A549 (cell line): ENCODE results near the gene RER1. TPM values are rescaled to one million over a fixed set of nuclear protein-coding genes. Genes with fewer than 3 reads are reported as not detected.

Experiments
- ATAC-seq, 2 experiments: fragments of 200-7000 bp in 1 of 2; fragments of >200 bp in 1 of 2; cut with Nextera tagmentation in 1 of 2; cut with Tn5 transposase in 1 of 2; 3 replicates each; pipeline versions ENCODE4 v1.8.0 to v1.9.1; 2018 to 2020; ENCODE audit warnings: mild to moderate bottlenecking in 1 of 2, moderate library complexity in 1 of 2
- CTCF ChIA-PET: fragments of 300-600 bp; sonication (Branson Sonifier 250); formaldehyde crosslinking; extraction: SDS; loops from one replicate; lab custom pipeline; 2021; ENCODE audit warnings: antibody characterized with exemption, inconsistent platforms; lab: Yijun Ruan, JAX
- POLR2A ChIA-PET: fragments of 350-600 bp; formaldehyde crosslinking; extraction: SDS; loops from one replicate; lab custom pipeline; 2021; ENCODE audit warnings: antibody characterized with exemption, inconsistent platforms; lab: Yijun Ruan, JAX
- DNase-seq, 2 experiments: peaks; one replicate each; pipeline versions ENCODE4 v3.0.0 to v3.0.0-alpha.2; 2011 to 2016; ENCODE audit warnings: low read depth in 1 of 2, low spot score in 1 of 2
- FAIRE-seq: peaks from 2 replicates; lab custom pipeline; 2011; peaks lifted over from hg19 to GRCh38; lab: Jason Lieb, UNC
- H3K27ac ChIP-seq, 2 experiments: fragments of >200 bp; sonication (Bioruptor Twin); formaldehyde crosslinking; 3 replicates each; pipeline ENCODE4 v1.5.1; 2016 to 2017
- H3K4me1 ChIP-seq: fragments of >200 bp; sonication (Bioruptor Twin); formaldehyde crosslinking; 3 replicates; pipeline ENCODE4 v1.6.1; 2016
- H3K4me2 ChIP-seq: fragments of >200 bp; sonication (Bioruptor Twin); formaldehyde crosslinking; 3 replicates; pipeline ENCODE4 v1.6.1; 2016
- H3K4me3 ChIP-seq: fragments of >200 bp; sonication (Bioruptor Twin); formaldehyde crosslinking; 3 replicates; pipeline ENCODE4 v1.5.1; 2016
- H3K9me3 ChIP-seq: fragments of >200 bp; sonication (Bioruptor Twin); formaldehyde crosslinking; 3 replicates; pipeline ENCODE4 v1.6.1; 2016
- CBX8 ChIP-seq: fragments of 200-600 bp; sonication (generic); IDR thresholded peaks from 2 replicates; pipeline ENCODE4 v1.6.1; 2016
- CEBPB ChIP-seq, 2 experiments: fragments of >200 bp in 1 of 2; sonication (Bioruptor Twin) in 1 of 2; formaldehyde crosslinking in 1 of 2; IDR thresholded peaks; 2 replicates each; pipeline ENCODE4 v1.6.1; 2012 to 2016
- CHD2 ChIP-seq: fragments of 150-350 bp; IDR thresholded peaks from 2 replicates; pipeline ENCODE4 v1.6.1; 2014; ENCODE audit warnings: low read length; ENCODE audit not compliant: partially characterized antibody
- EHF ChIP-seq: fragments of 250-450 bp; sonication (Bioruptor Pico); IDR thresholded peaks from 2 replicates; pipeline ENCODE4 v1.5.0; 2020; ENCODE audit warnings: mild to moderate bottlenecking
- EHMT2 ChIP-seq: fragments of 200-600 bp; sonication (generic); IDR thresholded peaks from 2 replicates; pipeline ENCODE4 v1.6.1; 2016; ENCODE audit warnings: antibody characterized with exemption, low read depth, mild to moderate bottlenecking, moderate library complexity
- FOSB ChIP-seq: fragments of 250-450 bp; sonication (Bioruptor Pico); IDR thresholded peaks from 2 replicates; pipeline ENCODE4 v1.5.0; 2020; ENCODE audit warnings: mild to moderate bottlenecking, moderate library complexity
- FOXS1 ChIP-seq: fragments of 250-450 bp; sonication (Bioruptor Pico); IDR thresholded peaks from 2 replicates; pipeline ENCODE4 v1.5.0; 2020; ENCODE audit warnings: mild to moderate bottlenecking, moderate library complexity
- GATA3 ChIP-seq: IDR thresholded peaks from 2 replicates; pipeline ENCODE4 v1.6.1; 2012; ENCODE audit warnings: borderline replicate concordance
- HES2 ChIP-seq: fragments of >200 bp; sonication (Bioruptor Twin); formaldehyde crosslinking; IDR thresholded peaks from 2 replicates; pipeline ENCODE4 v1.6.1; 2016
- HMGXB4 ChIP-seq: fragments of 250-450 bp; sonication (Bioruptor Pico); IDR thresholded peaks from 2 replicates; pipeline ENCODE4 v1.5.0; 2021; ENCODE audit warnings: mild to moderate bottlenecking, moderate library complexity, borderline replicate concordance
- HOXA7 ChIP-seq: fragments of 250-450 bp; sonication (Bioruptor Pico); IDR thresholded peaks from 2 replicates; pipeline ENCODE4 v1.5.0; 2020; ENCODE audit warnings: mild to moderate bottlenecking, moderate library complexity
- KDM1A ChIP-seq: fragments of 200-600 bp; sonication (generic); IDR thresholded peaks from 2 replicates; pipeline ENCODE4 v1.6.1; 2016; ENCODE audit warnings: low read depth, mild to moderate bottlenecking
- MAFK ChIP-seq: fragments of 450-650 bp; IDR thresholded peaks from 2 replicates; pipeline ENCODE4 v1.6.1; 2014; ENCODE audit not compliant: partially characterized antibody
- MAZ ChIP-seq: fragments of 150-350 bp; IDR thresholded peaks from 2 replicates; pipeline ENCODE4 v1.6.1; 2014; ENCODE audit warnings: antibody characterized with exemption, low read depth, low read length, borderline replicate concordance
- NPAS2 ChIP-seq: fragments of 250-450 bp; sonication (Bioruptor Pico); IDR thresholded peaks from 2 replicates; pipeline ENCODE4 v1.8.0; 2022; ENCODE audit warnings: mild to moderate bottlenecking, moderate library complexity, borderline replicate concordance
- PBX3 ChIP-seq: IDR thresholded peaks from 2 replicates; pipeline ENCODE4 v1.6.1; 2012
- RCOR1 ChIP-seq: fragments of 150-350 bp; IDR thresholded peaks from 2 replicates; pipeline ENCODE4 v1.6.1; 2014; ENCODE audit warnings: antibody characterized with exemption, low read length, low read depth
- SMC3 ChIP-seq: fragments of >200 bp; sonication (Bioruptor Twin); formaldehyde crosslinking; IDR thresholded peaks from 3 replicates; pipeline ENCODE4 v1.6.1; 2018; ENCODE audit warnings: inconsistent platforms
- SREBF2 ChIP-seq: fragments of 450-650 bp; IDR thresholded peaks from 2 replicates; pipeline ENCODE4 v1.6.1; 2014; ENCODE audit warnings: mild to moderate bottlenecking, moderate library complexity
- ZSCAN20 ChIP-seq: fragments of 250-450 bp; sonication (Bioruptor Pico); IDR thresholded peaks from 2 replicates; pipeline ENCODE4 v1.8.0; 2022; ENCODE audit warnings: mild to moderate bottlenecking, moderate library complexity
- WGBS: methylation state at CpG from one replicate; pipeline ENCODE4 v1.1.6; 2017; ENCODE audit errors: missing lambda C conversion rate; 5-methylcytosine and 5-hydroxymethylcytosine counted together
- polyA plus RNA-seq, 4 experiments: library from polyadenylated mRNA; depleted of rRNA in 3 of 4; stranded (reverse); fragments of >200 nt; fragmentation: RNase III in 1 of 4; extraction: RNeasy Plus Mini Kit Qiagen cat#74134 plus additional on column Dnase treatment in 1 of 4; gene quantifications; 2 replicates in 3 of 4; 3 replicates in 1 of 4; pipeline ENCODE4 v1.2.3, GENCODE V29; 2011 to 2017

The RER1 gene
- polyA plus RNA-seq, 2 of the 4 experiments (the other 2 are of a cell fraction) = 72.3 to 213 TPM

- ChIA-PET POLR2A (no interaction called here), CTCF (no interaction called here)
- DNase-seq = no peak
- TF ChIP-seq SMC3 (no peak), GATA3 (no peak), SREBF2 (no peak), HOXA7 (CRISPR knock-in tag) (no peak), MAZ (no peak), FOXS1 (no peak), MAFK (no peak), HMGXB4 (CRISPR knock-in tag) (no peak), RCOR1 (no peak)
- FAIRE-seq = no peak
- 58% methylated on average over 9 of the region's 17 CpGs for WGBS
- Histone ChIP-seq H3K27ac (no peak overlapping the region), H3K4me2 (no peak overlapping the region), H3K4me1 (no peaks in the 10 kb centered on the region), H3K4me3 (no peak overlapping the region), H3K9me3 (no peaks in the 10 kb centered on the region)
- ATAC-seq = no peak
These were observed 44.8 kb upstream of the RER1 start for GRCh38 chr1:2346691-2347408.

GRCh38 chr1:2347409-2347785 is 44.2 kb upstream of the RER1 start:
- TF ChIP-seq CHD2 (no peak), FOXS1 (no peak), KDM1A (no peak), CBX8 (no peak), FOSB (CRISPR knock-in tag) (no peak), HES2 (no peak)
- no peak for ATAC-seq
- 65% methylated on average over 11 of the region's 13 CpGs for WGBS
- FAIRE-seq = no peak
- no peak overlapping the region for H3K4me2 ChIP-seq
- ChIA-PET CTCF (no interaction called here), POLR2A (no interaction called here)
- DNase-seq = no peak
- no peaks in the 10 kb centered on the region for H3K9me3 ChIP-seq
- H3K4me3 ChIP-seq = no peak overlapping the region
- no peaks in the 10 kb centered on the region for H3K4me1 ChIP-seq
- no peak overlapping the region for H3K27ac ChIP-seq

GRCh38 chr1:2347896-2348295 is 43.7 kb upstream of the RER1 start:
- Histone ChIP-seq H3K9me3 (no peaks in the 10 kb centered on the region), H3K4me2 (no peak overlapping the region)
- TF ChIP-seq EHMT2 = no peak
- TF ChIP-seq ZSCAN20 (CRISPR knock-in tag) = no peak
- TF ChIP-seq CEBPB (IDR thresholded peaks at IDR 0.05) = no peak
- no peak for TF ChIP-seq MAFK
- no peak for TF ChIP-seq NPAS2
- TF ChIP-seq EHF = no peak
- TF ChIP-seq PBX3 = no peak
- TF ChIP-seq, all 56 proteins: peak for 0
- 77% methylated on average over 7 of the region's 23 CpGs for WGBS
- FAIRE-seq (no peak), ATAC-seq (no peak), DNase-seq (no peak)
- Histone ChIP-seq H3K27ac (no peak overlapping the region), H3K4me3 (no peak overlapping the region), H3K4me1 (no peaks in the 10 kb centered on the region)
- POLR2A ChIA-PET = no interaction called here
- CTCF ChIA-PET = no interaction called here
